SH-SY5Y (cell line): ENCODE results near the gene ENTPD2.

ENCODE experiments used
- GATA2 ChIP-seq: IDR thresholded peaks from 2 replicates; pipeline ENCODE4 v1.6.1; 2011; ENCODE audit warnings: mild to moderate bottlenecking, low read depth, low read length
- GATA3 ChIP-seq: IDR thresholded peaks from 2 replicates; pipeline ENCODE4 v1.6.1; 2011; ENCODE audit warnings: low read depth, mild to moderate bottlenecking, low read length, moderate library complexity

Gene ENTPD2

DNA sequence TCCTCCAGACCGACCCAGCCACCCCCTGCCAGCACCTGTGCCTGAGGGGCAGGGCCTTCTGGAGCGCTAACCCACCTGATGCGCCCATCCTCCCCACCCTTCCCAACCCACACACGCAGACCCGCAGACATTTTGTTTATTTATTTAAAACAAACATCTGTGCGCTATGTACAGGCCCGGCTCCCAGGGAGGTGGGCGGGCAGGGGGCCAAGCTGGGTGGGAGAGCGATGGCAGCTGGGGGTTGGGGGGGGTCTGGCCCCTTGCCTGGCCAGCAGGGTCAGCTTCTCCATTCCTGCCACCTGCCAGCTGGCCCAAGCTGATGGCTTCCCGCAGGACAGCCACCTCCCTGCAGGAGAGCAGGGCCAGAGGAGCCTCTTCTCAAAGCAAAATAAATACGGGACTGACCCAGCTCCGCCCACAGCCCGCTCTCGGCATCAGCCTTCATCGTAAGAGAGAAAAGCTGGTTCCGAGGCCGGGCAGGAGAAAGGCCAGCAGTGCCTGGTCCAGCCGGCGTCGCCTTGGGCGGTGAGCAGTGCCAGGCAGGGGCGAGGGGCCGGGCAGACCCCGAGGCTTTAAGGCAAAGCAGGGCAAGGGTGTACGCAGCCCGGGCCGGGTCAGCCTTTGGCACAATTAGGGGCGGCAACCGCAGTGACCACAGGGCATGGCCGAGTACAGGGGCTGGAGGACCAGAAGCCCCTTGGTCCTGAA lies 46.6 kb downstream of the ENTPD2 start:
- TF ChIP-seq GATA3 (no peak), GATA2 (no peak)

DNA sequence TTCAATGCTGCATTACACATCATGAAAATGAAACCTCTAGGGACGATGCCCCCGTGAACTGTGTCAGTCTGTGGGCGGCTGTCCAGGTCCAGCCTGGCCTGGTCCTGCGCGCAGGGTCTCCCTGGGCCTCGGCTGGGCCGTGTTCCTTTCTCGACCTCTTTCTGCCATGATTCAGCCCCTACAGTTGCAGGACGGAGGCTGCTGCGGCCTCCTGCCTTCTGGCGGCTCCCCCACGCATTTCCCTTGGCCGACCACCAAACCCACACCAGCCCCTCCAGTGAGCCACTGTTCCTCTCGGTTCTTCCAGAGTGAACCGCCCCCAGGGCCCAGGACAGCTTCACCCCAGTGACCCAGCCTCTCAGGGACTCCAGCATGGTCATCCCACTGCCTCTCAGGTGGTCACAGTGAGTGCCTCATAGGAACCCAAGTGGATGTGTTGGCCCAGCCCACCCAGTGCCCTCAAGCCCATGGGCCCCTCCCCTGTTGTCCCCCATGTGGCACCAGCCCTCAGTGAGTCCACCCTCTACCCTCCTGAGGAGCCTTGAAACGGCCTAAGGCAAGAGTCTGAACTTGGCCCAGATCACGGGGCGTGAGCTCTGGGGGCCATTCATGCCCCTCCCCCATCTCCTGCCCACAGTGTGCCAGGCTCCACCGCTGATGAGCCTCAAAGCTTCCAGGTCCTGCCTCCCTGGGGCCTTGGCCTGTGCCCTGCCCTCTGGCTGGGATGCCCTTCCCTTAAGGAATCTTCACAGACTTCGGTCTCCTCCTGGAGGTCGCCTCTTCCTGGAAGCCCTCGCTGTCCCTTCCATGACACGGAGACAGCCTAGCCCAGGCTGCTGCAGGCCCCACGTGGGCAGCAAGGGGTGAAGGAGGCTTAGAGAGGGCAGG lies 47.5 kb downstream of the ENTPD2 start:
- TF ChIP-seq GATA2 = no peak
- no peak for TF ChIP-seq GATA3

DNA sequence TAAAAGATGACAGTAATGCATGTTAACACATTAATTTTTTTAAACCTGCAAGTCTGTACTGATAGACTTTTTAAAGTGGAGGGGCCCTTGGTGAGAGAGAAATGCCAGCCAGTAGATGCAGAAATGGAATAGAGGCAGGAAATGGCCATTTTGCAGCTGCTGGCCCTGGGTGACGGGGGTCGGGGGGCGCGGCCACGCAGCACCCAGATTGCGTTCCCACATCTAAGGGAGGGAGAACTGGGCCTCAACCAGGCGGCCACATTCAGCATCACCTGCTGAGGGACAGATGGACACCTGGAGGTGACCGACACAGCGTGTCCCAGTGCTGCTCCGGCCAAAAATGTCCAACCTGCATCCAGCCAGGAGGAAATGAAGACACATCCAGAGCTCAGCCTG lies 51.2 kb downstream of the ENTPD2 start:
- TF ChIP-seq GATA2 (no peak), GATA3 (no peak)

DNA sequence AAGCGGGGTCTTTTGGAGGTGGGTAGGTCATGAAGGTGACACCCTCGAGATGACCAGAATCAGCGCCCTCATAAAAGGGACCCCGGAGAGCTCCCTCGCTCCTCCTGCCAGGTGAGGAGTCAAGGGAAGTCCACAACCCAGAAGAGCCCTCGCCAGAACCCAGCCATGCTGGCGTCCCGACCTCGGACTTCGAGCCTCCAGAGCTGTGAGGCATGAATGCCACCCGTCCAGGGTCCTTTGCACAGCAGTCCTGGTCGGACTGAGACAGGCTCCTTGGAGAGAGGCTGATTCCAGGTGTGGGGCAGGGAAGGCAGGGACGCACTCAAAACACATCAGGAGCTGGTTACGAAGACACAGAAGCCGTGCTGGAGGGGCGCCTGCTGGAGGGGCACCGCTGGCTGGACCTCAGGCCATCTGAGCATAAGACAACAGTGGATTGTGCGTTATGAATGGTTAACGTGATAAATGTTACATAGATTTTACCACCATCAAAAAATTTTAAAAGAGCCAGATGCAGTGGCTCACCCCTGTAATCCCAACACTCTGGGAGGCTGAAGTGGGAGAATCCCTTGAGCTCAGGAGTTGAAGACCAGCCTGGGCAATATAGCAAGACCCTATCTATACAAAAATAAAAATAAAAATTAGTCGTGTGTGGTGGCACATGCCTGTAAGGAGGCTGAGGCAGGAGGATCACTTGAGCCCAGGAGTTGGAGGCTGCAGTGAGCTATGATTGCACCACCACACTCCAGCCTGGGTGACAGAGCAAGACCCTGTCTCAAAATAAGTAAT lies 51.8 kb downstream of the ENTPD2 start:
- no peak for TF ChIP-seq GATA2
- TF ChIP-seq GATA3 = no peak

DNA sequence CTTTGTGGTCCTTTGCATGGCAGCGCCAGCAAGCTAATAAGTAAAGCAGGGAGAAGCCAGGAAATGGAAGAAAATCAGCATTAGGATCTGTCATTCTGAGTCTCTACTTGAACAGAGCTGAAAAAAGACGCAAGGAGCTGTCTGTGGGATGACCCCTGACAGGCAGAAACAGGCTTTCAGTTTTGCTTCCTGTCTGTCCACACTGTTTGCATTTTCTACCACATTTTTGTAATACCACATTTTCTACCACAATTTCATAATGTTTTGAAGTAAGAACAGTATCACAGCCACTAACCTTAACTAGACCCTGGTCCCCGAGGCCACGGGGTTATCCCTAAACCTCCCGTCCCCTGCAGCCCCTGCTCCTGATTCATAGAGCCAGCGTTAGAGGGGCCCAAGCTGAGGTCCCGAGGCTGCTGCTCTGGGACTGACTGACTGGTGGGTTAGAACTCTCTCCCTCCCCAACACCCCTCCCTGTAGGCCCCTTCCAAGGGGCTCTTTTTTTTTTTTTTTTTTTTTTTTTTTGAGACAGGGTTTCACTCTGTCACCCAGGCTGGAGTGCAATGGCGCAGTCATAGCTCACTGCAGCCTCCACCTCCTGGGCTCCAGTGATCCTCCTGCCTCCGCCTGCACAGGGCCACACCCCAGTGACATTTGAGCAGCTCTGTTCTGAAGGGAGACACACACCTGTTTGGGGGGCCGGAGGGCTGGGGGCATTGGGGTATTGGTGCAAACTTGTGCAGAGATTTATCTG lies 53.5 kb downstream of the ENTPD2 start:
- TF ChIP-seq GATA2 = no peak
- no peak for TF ChIP-seq GATA3
